ENCODE results near the gene EFCAB6. TPM values are rescaled to one million over a fixed set of nuclear protein-coding genes. Genes with fewer than 3 reads are reported as not detected.

The EFCAB6 gene
- total RNA-seq, 2 donors from 2014 or later = 3.3 to 10.5 TPM

DNA sequence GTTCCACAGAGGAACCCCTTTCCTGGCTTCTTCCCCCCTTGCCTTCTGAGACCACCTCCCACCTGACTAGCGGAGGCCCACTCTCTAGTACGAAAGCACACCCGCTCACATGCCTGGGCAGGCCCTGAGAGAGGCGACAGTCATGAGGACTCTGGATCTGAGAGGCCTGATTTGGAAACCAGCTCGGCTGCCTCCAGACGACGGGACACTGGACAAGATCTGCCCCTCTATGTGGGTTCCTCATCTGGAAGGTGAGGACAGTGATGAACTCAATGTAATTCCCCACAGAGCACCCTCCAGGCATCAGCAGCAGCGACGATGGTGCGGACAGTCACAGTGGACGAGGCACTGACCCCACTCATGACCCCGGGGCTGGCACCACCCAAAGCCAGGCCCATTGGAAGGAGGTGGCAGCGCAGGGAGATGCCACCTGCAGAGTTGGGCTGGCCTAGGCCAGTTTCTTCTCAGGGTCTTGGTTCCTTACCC is 42.7 kb upstream of the EFCAB6 start:
- H3K36me3 ChIP-seq = no peaks in the 10 kb centered on the region
- WGBS = 82% methylated on average over 13 of the region's 13 CpGs
- no peak for TF ChIP-seq POLR2A (IDR thresholded peaks at IDR 0.05)
- no peak for TF ChIP-seq POLR2AphosphoS5 (IDR thresholded peaks at IDR 0.05)
- TF ChIP-seq, protein P1, sequence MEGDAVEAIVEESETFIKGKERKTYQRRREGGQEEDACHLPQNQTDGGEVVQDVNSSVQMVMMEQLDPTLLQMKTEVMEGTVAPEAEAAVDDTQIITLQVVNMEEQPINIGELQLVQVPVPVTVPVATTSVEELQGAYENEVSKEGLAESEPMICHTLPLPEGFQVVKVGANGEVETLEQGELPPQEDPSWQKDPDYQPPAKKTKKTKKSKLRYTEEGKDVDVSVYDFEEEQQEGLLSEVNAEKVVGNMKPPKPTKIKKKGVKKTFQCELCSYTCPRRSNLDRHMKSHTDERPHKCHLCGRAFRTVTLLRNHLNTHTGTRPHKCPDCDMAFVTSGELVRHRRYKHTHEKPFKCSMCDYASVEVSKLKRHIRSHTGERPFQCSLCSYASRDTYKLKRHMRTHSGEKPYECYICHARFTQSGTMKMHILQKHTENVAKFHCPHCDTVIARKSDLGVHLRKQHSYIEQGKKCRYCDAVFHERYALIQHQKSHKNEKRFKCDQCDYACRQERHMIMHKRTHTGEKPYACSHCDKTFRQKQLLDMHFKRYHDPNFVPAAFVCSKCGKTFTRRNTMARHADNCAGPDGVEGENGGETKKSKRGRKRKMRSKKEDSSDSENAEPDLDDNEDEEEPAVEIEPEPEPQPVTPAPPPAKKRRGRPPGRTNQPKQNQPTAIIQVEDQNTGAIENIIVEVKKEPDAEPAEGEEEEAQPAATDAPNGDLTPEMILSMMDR (IDR thresholded peaks at IDR 0.05) = no peak
- peaks cover 7% of the 10 kb centered on the region for H3K27me3 ChIP-seq (replicated peaks; ENCODE audit: insufficient read depth)
- H3K4me1 ChIP-seq (replicated peaks) = no peaks in the 10 kb centered on the region
- H3K4me3 ChIP-seq = no peak overlapping the region
- intact Hi-C loops (cut with DNase I) = no loop called here
- no peak overlapping the region for H3K27ac ChIP-seq
- no peaks in the 10 kb centered on the region for H3K9me3 ChIP-seq
- DNase-seq (ENCODE audit: low spot score) = no peak

- no peaks in the 10 kb centered on the region for H3K4me1 ChIP-seq (replicated peaks)
- no peak for DNase-seq (ENCODE audit: low spot score)
- no peaks in the 10 kb centered on the region for H3K9me3 ChIP-seq
- TF ChIP-seq POLR2AphosphoS5 (IDR thresholded peaks at IDR 0.05) (no peak), POLR2A (IDR thresholded peaks at IDR 0.05) (no peak)
- TF ChIP-seq, protein P1 (IDR thresholded peaks at IDR 0.05) = no peak
- intact Hi-C loops (cut with DNase I) = no loop called here
- no peaks in the 10 kb centered on the region for H3K36me3 ChIP-seq
- H3K27me3 ChIP-seq (replicated peaks; ENCODE audit: insufficient read depth) = peaks cover 9% of the 10 kb centered on the region
- WGBS = 76% methylated on average over 14 of the region's 14 CpGs
- no peak overlapping the region for H3K27ac ChIP-seq
- no peak overlapping the region for H3K4me3 ChIP-seq
These were observed 42.1 kb upstream of the EFCAB6 start for GRCh38 chr22:43854121-43854785.

- WGBS = 72% methylated on average over 10 of the region's 10 CpGs
- H3K9me3 ChIP-seq = no peaks in the 10 kb centered on the region
- H3K4me1 ChIP-seq (replicated peaks) = no peaks in the 10 kb centered on the region
- H3K27me3 ChIP-seq (replicated peaks; ENCODE audit: insufficient read depth) = peaks cover 9% of the 10 kb centered on the region
- H3K27ac ChIP-seq = no peak overlapping the region
- intact Hi-C loops (cut with DNase I) = no loop called here
- DNase-seq (ENCODE audit: low spot score) = no peak
- no peak overlapping the region for H3K4me3 ChIP-seq
- TF ChIP-seq, protein P1 (IDR thresholded peaks at IDR 0.05) = no peak
- TF ChIP-seq POLR2A (IDR thresholded peaks at IDR 0.05) (no peak), POLR2AphosphoS5 (IDR thresholded peaks at IDR 0.05) (no peak)
- H3K36me3 ChIP-seq = no peaks in the 10 kb centered on the region
These were observed 41.3 kb upstream of the EFCAB6 start for GRCh38 chr22:43853328-43853931.

GRCh38 chr22:43852573-43853327 is 40.6 kb upstream of the EFCAB6 start:
- no peaks in the 10 kb centered on the region for H3K36me3 ChIP-seq
- no peak overlapping the region for H3K4me3 ChIP-seq
- no peak overlapping the region for H3K27ac ChIP-seq
- no peaks in the 10 kb centered on the region for H3K9me3 ChIP-seq
- 85% methylated on average over 19 of the region's 19 CpGs for WGBS
- no peaks in the 10 kb centered on the region for H3K4me1 ChIP-seq (replicated peaks)
- intact Hi-C loops (cut with DNase I) = no loop called here
- peaks cover 9% of the 10 kb centered on the region for H3K27me3 ChIP-seq (replicated peaks; ENCODE audit: insufficient read depth)
- DNase-seq (ENCODE audit: low spot score) = no peak
- no peak for TF ChIP-seq POLR2AphosphoS5 (IDR thresholded peaks at IDR 0.05)
- TF ChIP-seq, protein P1 (IDR thresholded peaks at IDR 0.05) = no peak
- TF ChIP-seq POLR2A (IDR thresholded peaks at IDR 0.05) = no peak
